WTC11 (cell line): ENCODE data around the gene CIT. TPM values are rescaled to one million over a fixed set of nuclear protein-coding genes. Genes with fewer than 3 reads are reported as not detected.

Experiments
- ATAC-seq: fragments of 200-7000 bp; cut with Tn5 transposase; 2 replicates; pipeline ENCODE4 v1.10.0; 2021; ENCODE audit warnings: mild to moderate bottlenecking, moderate library complexity
- CTCF ChIA-PET: fragments of 300-600 bp; sonication (Branson Sonifier 250); formaldehyde crosslinking; loops from one replicate; lab custom pipeline; 2021; ENCODE audit warnings: antibody characterized with exemption; lab: Charles Lee
- POLR2A ChIA-PET: fragments of 350-600 bp; sonication (Branson Sonifier 250); formaldehyde crosslinking; loops from one replicate; lab custom pipeline; 2021; ENCODE audit warnings: antibody characterized with exemption; lab: Charles Lee
- DNase-seq: peaks from one replicate; pipeline ENCODE4 v3.0.0; 2021; ENCODE audit warnings: low spot score
- H3K27ac Mint-ChIP-seq: 2 replicates; pipeline ENCODE4 v1.8.0; 2021; ENCODE audit warnings: mixed read lengths
- H3K27me3 Mint-ChIP-seq: 2 replicates; pipeline ENCODE4 v1.8.0; 2021; ENCODE audit warnings: low read depth, mild to moderate bottlenecking, moderate library complexity, mixed read lengths
- H3K36me3 Mint-ChIP-seq: 2 replicates; pipeline ENCODE4 v1.8.0; 2021; ENCODE audit warnings: mixed read lengths
- H3K4me1 Mint-ChIP-seq: 2 replicates; pipeline ENCODE4 v1.8.0; 2022; ENCODE audit warnings: mixed read lengths
- H3K4me3 Mint-ChIP-seq: 2 replicates; pipeline ENCODE4 v1.8.0; 2021; ENCODE audit warnings: mild to moderate bottlenecking, moderate library complexity, mixed read lengths
- H3K9me3 Mint-ChIP-seq: 2 replicates; pipeline ENCODE4 v1.8.0; 2021; ENCODE audit warnings: mixed read lengths
- AR ChIP-seq: fragments of 250-450 bp; sonication (Bioruptor Pico); IDR thresholded peaks from 2 replicates; pipeline ENCODE4 v1.9.0; 2021; ENCODE audit warnings: mild to moderate bottlenecking
- ERG ChIP-seq: fragments of 250-450 bp; sonication (Bioruptor Pico); IDR thresholded peaks from 2 replicates; pipeline ENCODE4 v1.8.0; 2021; ENCODE audit warnings: mild to moderate bottlenecking
- ESRRA ChIP-seq: sonication (generic); formaldehyde crosslinking; IDR thresholded peaks from 2 replicates; pipeline ENCODE4 v1.8.1; 2022; ENCODE audit warnings: mild to moderate bottlenecking, missing genetic modification reagents, borderline replicate concordance
- FOXJ3 ChIP-seq: sonication (generic); formaldehyde crosslinking; IDR thresholded peaks from 2 replicates; pipeline ENCODE4 v1.9.0; 2021; ENCODE audit warnings: missing genetic modification reagents, mild to moderate bottlenecking, borderline replicate concordance
- FOXP1 ChIP-seq: sonication (generic); formaldehyde crosslinking; IDR thresholded peaks from 2 replicates; pipeline ENCODE4 v1.8.0; 2022; ENCODE audit warnings: missing genetic modification reagents, mild to moderate bottlenecking, moderate library complexity, borderline replicate concordance
- GTF2I ChIP-seq: fragments of 250-450 bp; sonication (Bioruptor Pico); conservative IDR thresholded peaks from 2 replicates; pipeline ENCODE4 v1.4.0; 2021; ENCODE audit warnings: mild to moderate bottlenecking
- HMGA2 ChIP-seq: fragments of 250-450 bp; sonication (Bioruptor Pico); IDR thresholded peaks from 2 replicates; pipeline ENCODE4 v1.4.0; 2021; ENCODE audit warnings: mild to moderate bottlenecking, moderate library complexity
- IRF2 ChIP-seq: sonication (generic); formaldehyde crosslinking; IDR thresholded peaks from 2 replicates; pipeline ENCODE4 v1.8.0; 2022; ENCODE audit warnings: low read depth, missing genetic modification reagents, borderline replicate concordance
- MLX ChIP-seq: sonication (generic); formaldehyde crosslinking; IDR thresholded peaks from 2 replicates; pipeline ENCODE4 v1.8.1; 2023; ENCODE audit warnings: mild to moderate bottlenecking, missing genetic modification reagents, moderate library complexity
- NFATC4 ChIP-seq: fragments of 250-450 bp; sonication (Bioruptor Pico); IDR thresholded peaks from 2 replicates; pipeline ENCODE4 v1.9.0; 2021; ENCODE audit warnings: mild to moderate bottlenecking
- NFE2L1 ChIP-seq: sonication (generic); formaldehyde crosslinking; IDR thresholded peaks from 2 replicates; pipeline ENCODE4 v1.8.1; 2023; ENCODE audit warnings: missing genetic modification reagents
- OVOL2 ChIP-seq: fragments of 250-450 bp; sonication (Bioruptor Pico); IDR thresholded peaks from 2 replicates; pipeline ENCODE4 v1.9.0; 2021; ENCODE audit warnings: mild to moderate bottlenecking, borderline replicate concordance
- SMAD3 ChIP-seq: sonication (generic); formaldehyde crosslinking; IDR thresholded peaks from 2 replicates; pipeline ENCODE4 v1.8.0; 2022; ENCODE audit warnings: missing genetic modification reagents, mild to moderate bottlenecking, borderline replicate concordance
- STAT6 ChIP-seq: sonication (generic); formaldehyde crosslinking; conservative IDR thresholded peaks from 2 replicates; pipeline ENCODE4 v1.8.1; 2023; ENCODE audit warnings: mild to moderate bottlenecking, low read depth, missing genetic modification reagents, moderate library complexity
- TCF7 ChIP-seq: sonication (generic); formaldehyde crosslinking; IDR thresholded peaks from 2 replicates; pipeline ENCODE4 v1.8.0; 2022; ENCODE audit warnings: mild to moderate bottlenecking, low read depth, missing genetic modification reagents, moderate library complexity
- USF1 ChIP-seq: sonication (generic); formaldehyde crosslinking; IDR thresholded peaks from 2 replicates; pipeline ENCODE4 v1.8.0; 2022; ENCODE audit warnings: mild to moderate bottlenecking, missing genetic modification reagents
- USF2 ChIP-seq: sonication (generic); formaldehyde crosslinking; IDR thresholded peaks from 2 replicates; pipeline ENCODE4 v1.8.1; 2023; ENCODE audit warnings: mild to moderate bottlenecking, missing genetic modification reagents, moderate library complexity
- ZBTB21 ChIP-seq: sonication (generic); formaldehyde crosslinking; IDR thresholded peaks from 2 replicates; pipeline ENCODE4 v1.8.1; 2023; ENCODE audit warnings: mild to moderate bottlenecking, missing genetic modification reagents, borderline replicate concordance
- ZNF121 ChIP-seq: sonication (generic); formaldehyde crosslinking; IDR thresholded peaks from 2 replicates; pipeline ENCODE4 v1.8.0; 2023; ENCODE audit warnings: missing genetic modification reagents
- ZNF138 ChIP-seq: sonication (generic); formaldehyde crosslinking; conservative IDR thresholded peaks from 2 replicates; pipeline ENCODE4 v1.8.1; 2022; ENCODE audit warnings: mild to moderate bottlenecking, moderate library complexity, missing genetic modification reagents
- ZNF263 ChIP-seq: sonication (generic); formaldehyde crosslinking; IDR thresholded peaks from 2 replicates; pipeline ENCODE4 v1.8.1; 2022; ENCODE audit warnings: low read depth, mild to moderate bottlenecking, moderate library complexity, missing genetic modification reagents
- ZNF423 ChIP-seq: fragments of 250-450 bp; sonication (Bioruptor Pico); IDR thresholded peaks from 2 replicates; pipeline ENCODE4 v2.1.2; 2022; ENCODE audit warnings: mild to moderate bottlenecking, moderate library complexity
- total RNA-seq: library from RNA; stranded (reverse); gene quantifications from 3 replicates; pipeline ENCODE4 v1.2.3, GENCODE V29; 2021

The CIT gene
- total RNA-seq, 1 experiment from 2014 or later, result 65.4 TPM

- DNase-seq (no peak), ATAC-seq (no peak)
- Mint-ChIP-seq H3K27me3 (no peaks in the 10 kb centered on the region; the same call in 1 of the 2 replicates), H3K4me3 (no peak overlapping the region), H3K9me3 (no peaks in the 10 kb centered on the region), H3K4me1 (no peaks in the 10 kb centered on the region), H3K36me3 (peaks cover 46% of the 10 kb centered on the region), H3K27ac (no peak overlapping the region; the same call in 1 of the 2 replicates)
- POLR2A ChIA-PET, result no interaction called here
- CTCF ChIA-PET, result interaction anchor here (1.1 kb wide), 1 partner anchor 15 kb away, joined by 3 read pairs; no protein-coding TSS in a partner anchor
- TF ChIP-seq ZBTB21 (CRISPR knock-in tag), result no peak
- no peak for TF ChIP-seq FOXP1 (CRISPR knock-in tag)
- TF ChIP-seq IRF2 (CRISPR knock-in tag), result no peak
- no peak for TF ChIP-seq USF1
- TF ChIP-seq STAT6 (CRISPR knock-in tag), result no peak
- TF ChIP-seq ZNF121, result no peak
- TF ChIP-seq USF2 (CRISPR knock-in tag), result no peak
- TF ChIP-seq NFATC4, result no peak
These were observed 57.8 kb downstream of the CIT start for GRCh38 chr12:119819322-119819721.

GRCh38 chr12:119817546-119818343, 59.4 kb downstream of the CIT start:
- no peaks in the 10 kb centered on the region for H3K4me1 Mint-ChIP-seq
- POLR2A ChIA-PET, result no interaction called here
- no peaks in the 10 kb centered on the region; the same call in 1 of the 2 replicates for H3K27me3 Mint-ChIP-seq
- H3K4me3 Mint-ChIP-seq, result no peak overlapping the region
- no peak overlapping the region for H3K27ac Mint-ChIP-seq
- H3K9me3 Mint-ChIP-seq, result peaks cover 4% of the 10 kb centered on the region; the same call in 1 of the 2 replicates
- H3K36me3 Mint-ChIP-seq, result peaks cover 52% of the 10 kb centered on the region
- ATAC-seq (no peak), DNase-seq (no peak)
- CTCF ChIA-PET, result no interaction called here
- no peak for TF ChIP-seq HMGA2 (CRISPR knock-in tag)
- no peak for TF ChIP-seq SMAD3 (CRISPR knock-in tag)
- no peak for TF ChIP-seq ZNF138 (CRISPR knock-in tag)
- no peak for TF ChIP-seq NFE2L1
- TF ChIP-seq ZNF263 (CRISPR knock-in tag), result no peak
- no peak for TF ChIP-seq GTF2I (CRISPR knock-in tag)
- no peak for TF ChIP-seq AR (CRISPR knock-in tag)
- TF ChIP-seq TCF7 (CRISPR knock-in tag), result no peak
- TF ChIP-seq ZNF423 (CRISPR knock-in tag), result no peak
- TF ChIP-seq MLX (CRISPR knock-in tag), result no peak
- TF ChIP-seq FOXJ3 (CRISPR knock-in tag), result no peak
- TF ChIP-seq OVOL2 (CRISPR knock-in tag), result no peak
- no peak for TF ChIP-seq ESRRA (CRISPR knock-in tag)
- no peak for TF ChIP-seq ERG
